Measurements from ENCODE around the gene ADCY3.

DNA sequence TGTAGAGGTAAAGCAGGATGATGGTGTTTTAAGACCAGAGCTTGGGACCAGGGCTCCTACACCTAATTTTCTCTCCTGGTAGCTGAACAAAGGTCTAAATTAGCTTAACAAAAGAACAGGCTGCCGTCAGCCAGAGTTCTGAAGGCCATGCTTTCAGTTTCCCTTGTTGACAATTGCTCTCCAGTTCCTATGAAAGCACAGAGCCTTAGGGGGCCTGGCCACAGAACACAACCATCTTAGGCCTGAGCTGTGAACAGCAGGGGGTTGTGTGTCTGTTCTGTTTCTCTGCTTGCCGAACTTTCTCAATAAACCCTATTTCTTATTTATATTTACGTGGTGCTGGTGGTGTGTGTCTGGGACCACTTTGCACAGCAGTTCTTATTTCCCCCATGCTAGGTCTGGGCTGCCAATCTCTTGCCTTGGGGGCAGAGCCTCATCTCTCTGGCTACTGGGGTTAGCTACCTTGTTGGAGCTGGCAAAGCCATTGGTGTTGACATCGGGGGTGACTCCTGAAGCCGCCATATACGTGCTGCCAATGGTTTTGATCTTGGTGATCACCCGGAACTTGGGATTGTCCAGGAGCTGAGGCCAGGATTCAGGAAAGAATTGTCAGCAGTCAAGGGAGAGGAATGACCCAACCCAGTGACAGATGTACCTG lies 97.9 kb downstream of the ADCY3 start:
- TF ChIP-seq, protein P1, sequence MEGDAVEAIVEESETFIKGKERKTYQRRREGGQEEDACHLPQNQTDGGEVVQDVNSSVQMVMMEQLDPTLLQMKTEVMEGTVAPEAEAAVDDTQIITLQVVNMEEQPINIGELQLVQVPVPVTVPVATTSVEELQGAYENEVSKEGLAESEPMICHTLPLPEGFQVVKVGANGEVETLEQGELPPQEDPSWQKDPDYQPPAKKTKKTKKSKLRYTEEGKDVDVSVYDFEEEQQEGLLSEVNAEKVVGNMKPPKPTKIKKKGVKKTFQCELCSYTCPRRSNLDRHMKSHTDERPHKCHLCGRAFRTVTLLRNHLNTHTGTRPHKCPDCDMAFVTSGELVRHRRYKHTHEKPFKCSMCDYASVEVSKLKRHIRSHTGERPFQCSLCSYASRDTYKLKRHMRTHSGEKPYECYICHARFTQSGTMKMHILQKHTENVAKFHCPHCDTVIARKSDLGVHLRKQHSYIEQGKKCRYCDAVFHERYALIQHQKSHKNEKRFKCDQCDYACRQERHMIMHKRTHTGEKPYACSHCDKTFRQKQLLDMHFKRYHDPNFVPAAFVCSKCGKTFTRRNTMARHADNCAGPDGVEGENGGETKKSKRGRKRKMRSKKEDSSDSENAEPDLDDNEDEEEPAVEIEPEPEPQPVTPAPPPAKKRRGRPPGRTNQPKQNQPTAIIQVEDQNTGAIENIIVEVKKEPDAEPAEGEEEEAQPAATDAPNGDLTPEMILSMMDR (IDR thresholded peaks at IDR 0.05; ENCODE audit: poor library complexity, severe bottlenecking) = no peak
- TF ChIP-seq POLR2AphosphoS5 (IDR thresholded peaks at IDR 0.05) (no peak), EZH2 (IDR thresholded peaks at IDR 0.05; ENCODE audit: borderline replicate concordance, insufficient read depth, low read length, poor library complexity, severe bottlenecking) (no peak), EP300 (conservative IDR thresholded peaks at IDR 0.05; ENCODE audit: poor library complexity, severe bottlenecking) (no peak), TAF1 (IDR thresholded peaks at IDR 0.05; ENCODE audit: low read depth) (no peak), SMC3 (conservative IDR thresholded peaks at IDR 0.05; ENCODE audit: poor library complexity) (no peak)

All from neural cell (in vitro differentiated cells).